Osteoblast (primary cell): ENCODE data around the gene CASZ1. TPM values are rescaled to one million over a fixed set of nuclear protein-coding genes. Genes with fewer than 3 reads are reported as not detected.

Source experiments
- DNase-seq: peaks from one replicate; pipeline ENCODE4 v3.0.0; 2011; ENCODE audit warnings: low spot score, mixed read lengths; ENCODE audit not compliant: insufficient read length; ENCODE audit errors: missing footprints
- H2AFZ ChIP-seq: 2 replicates; pipeline ENCODE4 v1.6.0; 2011; ENCODE audit warnings: mild to moderate bottlenecking, low read length
- H3K27ac ChIP-seq: 2 replicates; pipeline ENCODE4 v1.5.1; 2011; ENCODE audit warnings: mild to moderate bottlenecking, low read depth, low read length, moderate library complexity
- H3K27me3 ChIP-seq: 2 replicates; pipeline ENCODE4 v1.6.0; 2012; ENCODE audit warnings: mild to moderate bottlenecking, control low read depth, inconsistent platforms, low read length, moderate library complexity; ENCODE audit not compliant: insufficient read depth
- H3K36me3 ChIP-seq: 2 replicates; pipeline ENCODE4 v1.5.1; 2011; ENCODE audit warnings: mild to moderate bottlenecking, low read length, control low read depth, moderate library complexity; ENCODE audit not compliant: insufficient read depth
- H3K4me1 ChIP-seq: 2 replicates; pipeline ENCODE4 v1.5.1; 2011; ENCODE audit warnings: mild to moderate bottlenecking, low read length, control low read depth, moderate library complexity; ENCODE audit not compliant: insufficient read depth
- H3K4me2 ChIP-seq: 2 replicates; pipeline ENCODE4 v1.6.0; 2011; ENCODE audit warnings: mild to moderate bottlenecking, low read length; ENCODE audit not compliant: insufficient read depth
- H3K4me3 ChIP-seq: fragments of 200-600 bp; sonication (generic); 3 replicates; pipeline ENCODE4 v1.5.1; 2012; ENCODE audit warnings: mild to moderate bottlenecking, low read length, inconsistent platforms; ENCODE audit not compliant: insufficient read depth
- H3K79me2 ChIP-seq: 2 replicates; pipeline ENCODE4 v1.6.0; 2012; ENCODE audit warnings: mild to moderate bottlenecking, low read length, control low read depth, inconsistent platforms; ENCODE audit not compliant: insufficient read depth
- H3K9me3 ChIP-seq: 2 replicates; pipeline ENCODE4 v1.5.1; 2011; ENCODE audit warnings: low read depth, low read length, control low read depth
- H4K20me1 ChIP-seq: 2 replicates; pipeline ENCODE4 v1.6.0; 2012; ENCODE audit warnings: mild to moderate bottlenecking, low read length, control low read depth; ENCODE audit not compliant: insufficient read depth
- CTCF ChIP-seq: IDR thresholded peaks from 2 replicates; pipeline ENCODE4 v1.5.1; 2011; ENCODE audit warnings: mild to moderate bottlenecking, low read depth, low read length, moderate library complexity; ENCODE audit errors: extremely low read depth
- total RNA-seq: library from RNA; depleted of rRNA; stranded (reverse); fragments of >200 nt; gene quantifications from 2 replicates; pipeline ENCODE4 v1.2.3, GENCODE V29; 2012

CASZ1 gene, protein sequence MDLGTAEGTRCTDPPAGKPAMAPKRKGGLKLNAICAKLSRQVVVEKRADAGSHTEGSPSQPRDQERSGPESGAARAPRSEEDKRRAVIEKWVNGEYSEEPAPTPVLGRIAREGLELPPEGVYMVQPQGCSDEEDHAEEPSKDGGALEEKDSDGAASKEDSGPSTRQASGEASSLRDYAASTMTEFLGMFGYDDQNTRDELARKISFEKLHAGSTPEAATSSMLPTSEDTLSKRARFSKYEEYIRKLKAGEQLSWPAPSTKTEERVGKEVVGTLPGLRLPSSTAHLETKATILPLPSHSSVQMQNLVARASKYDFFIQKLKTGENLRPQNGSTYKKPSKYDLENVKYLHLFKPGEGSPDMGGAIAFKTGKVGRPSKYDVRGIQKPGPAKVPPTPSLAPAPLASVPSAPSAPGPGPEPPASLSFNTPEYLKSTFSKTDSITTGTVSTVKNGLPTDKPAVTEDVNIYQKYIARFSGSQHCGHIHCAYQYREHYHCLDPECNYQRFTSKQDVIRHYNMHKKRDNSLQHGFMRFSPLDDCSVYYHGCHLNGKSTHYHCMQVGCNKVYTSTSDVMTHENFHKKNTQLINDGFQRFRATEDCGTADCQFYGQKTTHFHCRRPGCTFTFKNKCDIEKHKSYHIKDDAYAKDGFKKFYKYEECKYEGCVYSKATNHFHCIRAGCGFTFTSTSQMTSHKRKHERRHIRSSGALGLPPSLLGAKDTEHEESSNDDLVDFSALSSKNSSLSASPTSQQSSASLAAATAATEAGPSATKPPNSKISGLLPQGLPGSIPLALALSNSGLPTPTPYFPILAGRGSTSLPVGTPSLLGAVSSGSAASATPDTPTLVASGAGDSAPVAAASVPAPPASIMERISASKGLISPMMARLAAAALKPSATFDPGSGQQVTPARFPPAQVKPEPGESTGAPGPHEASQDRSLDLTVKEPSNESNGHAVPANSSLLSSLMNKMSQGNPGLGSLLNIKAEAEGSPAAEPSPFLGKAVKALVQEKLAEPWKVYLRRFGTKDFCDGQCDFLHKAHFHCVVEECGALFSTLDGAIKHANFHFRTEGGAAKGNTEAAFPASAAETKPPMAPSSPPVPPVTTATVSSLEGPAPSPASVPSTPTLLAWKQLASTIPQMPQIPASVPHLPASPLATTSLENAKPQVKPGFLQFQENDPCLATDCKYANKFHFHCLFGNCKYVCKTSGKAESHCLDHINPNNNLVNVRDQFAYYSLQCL (N-terminal part only)
- total RNA-seq = 0.36 and 0.59 TPM in 2 replicates

DNA sequence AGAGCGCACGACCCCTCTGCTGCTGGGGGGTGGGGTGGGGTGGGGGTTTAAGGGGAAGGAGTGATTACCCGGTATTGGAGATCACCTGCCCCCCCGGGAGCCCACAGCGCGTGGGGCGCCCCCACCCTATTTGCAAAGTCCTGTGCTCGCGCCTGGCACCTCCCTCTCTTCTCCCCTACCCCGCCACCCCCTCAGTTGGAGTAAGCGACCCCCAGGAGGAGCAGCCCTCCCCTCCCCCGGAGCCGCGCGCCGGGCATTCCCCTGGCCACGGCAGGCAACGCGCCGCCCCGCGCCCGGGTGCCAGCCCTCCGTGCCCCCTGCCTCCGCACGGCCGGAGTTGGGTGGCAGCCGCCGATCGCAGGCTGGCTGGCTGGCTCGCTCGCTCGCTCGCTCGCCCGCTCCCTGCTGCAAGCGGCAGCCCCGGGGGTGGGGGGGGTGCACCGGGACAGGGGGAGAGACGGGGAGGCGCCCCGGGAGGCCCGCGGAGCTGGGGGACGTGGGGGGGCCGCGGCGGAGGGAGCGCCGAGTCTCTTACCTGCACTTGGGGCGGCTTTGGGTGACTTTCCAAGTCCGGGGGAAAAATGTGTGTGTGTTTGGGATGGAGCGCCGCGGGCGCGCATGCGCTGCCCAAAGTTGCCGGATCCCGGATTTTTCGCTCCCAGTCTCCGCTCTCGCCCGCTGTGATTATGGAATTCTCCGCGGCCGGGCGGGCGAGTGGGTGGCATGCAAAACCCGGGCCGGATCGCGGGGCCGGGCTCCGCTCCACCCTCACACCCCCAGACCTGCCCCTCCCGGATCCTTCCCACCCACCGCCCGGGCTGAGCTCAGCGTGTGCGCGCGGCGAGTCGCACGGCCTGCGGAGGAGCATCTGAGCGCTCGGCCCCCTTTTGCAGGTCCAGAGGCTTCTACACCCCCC is at the start of gene CASZ1:
TSS of gene CASZ1 (minus strand) at position 618 of the 916 bp plus-strand sequence. CDS start 102,757 bp downstream, outside the sequence.
- DNase-seq = peak; percentile 100
- Histone ChIP-seq H3K4me2 (peak within 1 kb of the TSS; percentile 64), H3K4me1 (no peaks in the 10 kb centered on the region), H3K4me3 (peak within 1 kb of the TSS; percentile 72), H3K9me3 (no peaks in the 10 kb centered on the region), H3K79me2 (no peaks in the 10 kb centered on the region), H3K27ac (no peak within 1 kb of the TSS), H4K20me1 (peaks cover 2% of the 10 kb centered on the region), H3K36me3 (no peaks in the 10 kb centered on the region), H2AFZ (no peak within 1 kb of the TSS), H3K27me3 (peaks cover 79% of the 10 kb centered on the region)
- no peak for TF ChIP-seq CTCF

- H3K4me2 ChIP-seq = no peak overlapping the region
- peak; percentile 27 for DNase-seq
- no peak overlapping the region for H3K4me3 ChIP-seq
- H3K27ac ChIP-seq = no peak overlapping the region
- H3K27me3 ChIP-seq = peaks cover 37% of the 10 kb centered on the region
- no peaks in the 10 kb centered on the region for H3K4me1 ChIP-seq
- H3K79me2 ChIP-seq = no peaks in the 10 kb centered on the region
- H4K20me1 ChIP-seq = no peaks in the 10 kb centered on the region
- H2AFZ ChIP-seq = no peak overlapping the region
- H3K36me3 ChIP-seq = no peaks in the 10 kb centered on the region
- H3K9me3 ChIP-seq = peaks cover 7% of the 10 kb centered on the region
- TF ChIP-seq CTCF = no peak
These were observed 47.3 kb upstream of the CASZ1 start for GRCh38 chr1:10843697-10844096.

DNA sequence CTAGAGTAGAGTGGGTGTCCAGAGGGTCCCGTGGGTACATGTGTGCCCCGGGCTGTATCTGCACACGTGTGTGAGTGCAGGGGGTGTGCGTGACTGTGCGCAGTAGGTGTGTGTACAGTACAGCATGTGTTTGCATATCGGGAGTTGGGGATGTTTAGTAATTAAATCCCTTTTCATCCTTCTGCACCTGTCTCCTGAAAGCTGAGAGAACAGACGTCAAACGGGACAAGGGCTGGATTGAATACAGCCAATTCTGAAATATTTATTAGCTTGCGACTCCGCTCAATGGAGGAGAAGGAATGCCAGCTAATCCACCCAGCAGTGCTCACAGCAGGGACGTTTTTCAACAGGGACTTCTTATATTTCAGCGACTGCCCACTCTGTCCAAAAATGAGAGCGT is 44.7 kb upstream of the CASZ1 start:
- no peaks in the 10 kb centered on the region for H3K79me2 ChIP-seq

More for the DNA sequence above, 44.7 kb upstream of the CASZ1 start:
- Histone ChIP-seq H3K9me3 (peaks cover 7% of the 10 kb centered on the region), H3K4me1 (no peaks in the 10 kb centered on the region), H3K36me3 (no peaks in the 10 kb centered on the region), H4K20me1 (no peaks in the 10 kb centered on the region), H3K27ac (no peak overlapping the region), H3K4me3 (no peak overlapping the region), H3K27me3 (peaks cover 47% of the 10 kb centered on the region), H3K4me2 (no peak overlapping the region), H2AFZ (no peak overlapping the region)
- peak; percentile 13 for DNase-seq
- TF ChIP-seq CTCF = no peak
